Heart left ventricle (tissue), 16 donors: ENCODE data around the gene ANXA2R. TPM values are rescaled to one million over a fixed set of nuclear protein-coding genes. Genes with fewer than 3 reads are reported as not detected.

Experiments
- ATAC-seq, 4 donors: fragments of 200-7000 bp; cut with Tn5 transposase; one replicate each; pipeline ENCODE4 v1.9.1; 2020 to 2022; ENCODE audit warnings: moderate library complexity in 4 of 4, mild to moderate bottlenecking in 3 of 4, moderate number of reproducible peaks in 1 of 4
- DNase-seq, 5 donors: peaks; one replicate each; pipeline ENCODE4 v3.0.0-alpha.2; 2020
- H3K27ac ChIP-seq, 12 donors: fragments of 200-600 bp; sonication (generic) in 4 of 12; one replicate each; pipeline versions ENCODE4 v1.5.0 to v1.8.0; 2016 to 2022; ENCODE audit warnings: mild to moderate bottlenecking in 2 of 12
- H3K27me3 ChIP-seq, 9 donors: fragments of 200-600 bp; sonication (generic) in 2 of 9; one replicate each; pipeline versions ENCODE4 v1.5.1 to v1.8.0; 2016 to 2022; ENCODE audit warnings: mild to moderate bottlenecking in 3 of 9
- H3K36me3 ChIP-seq, 9 donors: fragments of 200-600 bp; sonication (generic) in 2 of 9; one replicate each; pipeline versions ENCODE4 v1.5.0 to v1.8.0; 2018 to 2022; ENCODE audit warnings: mild to moderate bottlenecking in 2 of 9
- H3K4me1 ChIP-seq, 12 donors: fragments of 200-600 bp; sonication (generic) in 4 of 12; one replicate each; pipeline versions ENCODE4 v1.5.0 to v1.8.0; 2016 to 2022; ENCODE audit warnings: mild to moderate bottlenecking in 3 of 12
- H3K4me3 ChIP-seq, 12 donors: fragments of 200-600 bp; sonication (generic) in 4 of 12; one replicate each; pipeline versions ENCODE4 v1.5.0 to v1.8.0; 2017 to 2022; ENCODE audit warnings: mild to moderate bottlenecking in 9 of 12, moderate library complexity in 4 of 12
- H3K9me3 ChIP-seq, 12 donors: fragments of 200-600 bp; sonication (generic) in 4 of 12; one replicate each; pipeline versions ENCODE4 v1.5.0 to v1.8.0; 2016 to 2022; ENCODE audit warnings: mild to moderate bottlenecking in 1 of 12
- CTCF ChIP-seq, 12 donors: fragments of 200-600 bp; sonication (generic) in 4 of 12; IDR thresholded peaks; one replicate each; pipeline versions ENCODE4 v1.5.0 to v1.8.0; 2018 to 2022; ENCODE audit warnings: antibody characterized with exemption in 12 of 12, mild to moderate bottlenecking in 5 of 12
- POLR2A ChIP-seq, 2 donors: fragments of 450-650 bp; IDR thresholded peaks; one replicate each; pipeline ENCODE4 v1.6.1; 2017; ENCODE audit warnings: antibody characterized with exemption in 2 of 2, mild to moderate bottlenecking in 2 of 2, moderate library complexity in 2 of 2
- WGBS, 4 donors: extraction: QIAGEN DNeasy Blood & Tissue Kit in 2 of 4; methylation state at CpG; one replicate each; pipeline versions ENCODE4 v1.1.5 to v1.1.7; 2013 to 2018; 5-methylcytosine and 5-hydroxymethylcytosine counted together
- intact Hi-C, 10 donors: fragments of 100-400 bp; cut with DNase I; formaldehyde crosslinking; loops; one replicate each; pipeline versions ENCODE4 v1.11.1 to v1.14.2; 2022
- polyA plus RNA-seq, 2 donors: library from polyadenylated mRNA; stranded (reverse); fragments of 200-250 nt; gene quantifications; one replicate each; pipeline ENCODE4 v1.2.3, GENCODE V29; 2013
- total RNA-seq, 9 donors: library from RNA; depleted of rRNA in 2 of 9; stranded (reverse); fragments of >200 nt in 2 of 9; fragmentation: NEBNext Ultra II Directional in 3 of 9; extraction: Animal tissue kit (Norgen Biotek cat#: 25700) in 3 of 9; gene quantifications; one replicate each; pipeline versions ENCODE4 v1.1.0 to v1.2.4, GENCODE V29; 2016 to 2023
- donor health status: ischemic (EF 13 %, LVEDD 7.1; RV severe dilation, severe dysfunction).
- donor health status: healthy with polysubstance abuse.
- donor health status: DM: no; HTN: yes; CAD: no.
- donor health status: DM: no; HTN: no; CAD: no.
- donor health status: ischemic (EF 25% LVEDD 6.9; RV normal size, moderate dysfunction).
- donor health status: ischemic (EF 25% LVEDD 5.7; RV mildly dilated, moderate dysfunction).
- donor health status: healthy.
- donor health status: DM: yes; HTN: yes; CAD: no.
- donor health status: ischemic (EF 35%, LVEDD 5.7; RV mildly dilated, moderate dysfunction).
- donor health status: nonischemic (EF 11% LVEDD 7.7; RV severe dilation, severe dysfunction).
- donor health status: DM: yes; HTN: yes; CAD: no.
- donor health status: PGD.
- donor health status: ischemic (EF 29% LVEDD 5.4; RV normal size, mild dysfunction).
- donor health status: nonischemic (EF 23%, LVEDD 6.1; RV moderate dilation, normal function).

The ANXA2R gene
- total and polyA plus RNA-seq, 11 donors, result 0.49 to 2.4 (median 1.4) TPM

- no peaks in the 10 kb centered on the region for H3K36me3 ChIP-seq
- peaks cover 0 to 32% (median 9%) of the 10 kb centered on the region in 12 donors for H3K4me1 ChIP-seq
- no peak for DNase-seq
- 70 to 85% (median 72%) methylated on average over 2 of the region's 2 CpGs for WGBS, 4 donors
- no peak overlapping the region for H3K4me3 ChIP-seq
- no peaks in the 10 kb centered on the region for H3K9me3 ChIP-seq
- ATAC-seq, result no peak
- no peak for TF ChIP-seq CTCF (IDR thresholded peaks at IDR 0.05)
- TF ChIP-seq POLR2A (IDR thresholded peaks at IDR 0.05), result no peak
- intact Hi-C loops, result loop anchor here in 1 of 10 donors (2.0 kb wide), 1 partner anchor 16 kb away; no protein-coding TSS in a partner anchor
- H3K27ac ChIP-seq, result peak overlapping the region in 1 of 12 donors; percentile 99
- H3K27me3 ChIP-seq, result peaks cover 0 to 92% (median 27%) of the 10 kb centered on the region in 9 donors
Measured at GRCh38 chr5:43021151-43021550, 19.0 kb downstream of the ANXA2R start.

- WGBS, 4 donors, result 15 to 52% (median 24%) methylated on average over 11 of the region's 11 CpGs
- H3K4me1 ChIP-seq, result peaks cover 0 to 39% (median 9%) of the 10 kb centered on the region in 12 donors
Measured at GRCh38 chr5:43020399-43020746, 19.7 kb downstream of the ANXA2R start.

GRCh38 chr5:43019614-43020398 lies 20.3 kb downstream of the ANXA2R start:
- H3K9me3 ChIP-seq, result no peaks in the 10 kb centered on the region
- H3K27ac ChIP-seq, result peak overlapping the region; percentile 75 to 99 (median 94)
- peaks cover 0 to 44% (median 9%) of the 10 kb centered on the region in 12 donors for H3K4me1 ChIP-seq
- H3K27me3 ChIP-seq, result peaks cover 0 to 94% (median 23%) of the 10 kb centered on the region in 9 donors
- peak; percentile 11 to 55 (median 36) for TF ChIP-seq CTCF (IDR thresholded peaks at IDR 0.05)
- no peak for TF ChIP-seq POLR2A (IDR thresholded peaks at IDR 0.05)
- WGBS, 4 donors, result 7 to 14% (median 11%) methylated on average over 39 of the region's 39 CpGs
- no peaks in the 10 kb centered on the region for H3K36me3 ChIP-seq
- ATAC-seq (peak in 3 of 4 donors; percentile 45 to 51 (median 51)), DNase-seq (peak in 4 of 5 donors; percentile 64 to 74 (median 70))
- peak overlapping the region; percentile 42 to 73 (median 63) for H3K4me3 ChIP-seq
- intact Hi-C loops, result loop anchor here in 4 of 10 donors (1.0 to 2.0 kb wide), 5 partner anchors 17 to 27 kb away; partner anchors contain the start of gene ANXA2R (in 1 of the 4)

More at GRCh38 chr5:43020399-43020746, 19.7 kb downstream of the ANXA2R start:
- DNase-seq, result no peak
- TF ChIP-seq CTCF (IDR thresholded peaks at IDR 0.05) (no peak), POLR2A (IDR thresholded peaks at IDR 0.05) (no peak)
- Histone ChIP-seq H3K36me3 (no peaks in the 10 kb centered on the region), H3K9me3 (no peaks in the 10 kb centered on the region), H3K27ac (peak overlapping the region; percentile 37 to 99 (median 94)), H3K27me3 (peaks cover 0 to 92% (median 23%) of the 10 kb centered on the region in 9 donors), H3K4me3 (peak overlapping the region in 10 of 12 donors; percentile 52 to 73 (median 66))
- intact Hi-C loops, result loop anchor here in 2 of 10 donors (1.0 to 2.0 kb wide), 2 partner anchors 16 to 18 kb away; no protein-coding TSS in a partner anchor
- no peak for ATAC-seq

GRCh38 chr5:43019291-43019613 lies 20.9 kb downstream of the ANXA2R start:
- H3K27ac ChIP-seq, result peak overlapping the region; percentile 90 to 99 (median 94)
- H3K9me3 ChIP-seq, result no peaks in the 10 kb centered on the region
- H3K36me3 ChIP-seq, result no peaks in the 10 kb centered on the region
- H3K4me3 ChIP-seq, result peak overlapping the region; percentile 42 to 73 (median 63)
- H3K4me1 ChIP-seq, result peaks cover 0 to 44% (median 9%) of the 10 kb centered on the region in 12 donors
- 17 to 21% (median 18%) methylated on average over 6 of the region's 6 CpGs for WGBS, 4 donors
- DNase-seq (no peak), ATAC-seq (no peak)
- intact Hi-C loops, result loop anchor here in 3 of 10 donors (2.0 kb wide), 3 partner anchors 20 to 26 kb away; partner anchors contain the start of gene ANXA2R (in 1 of the 3)
- TF ChIP-seq CTCF (IDR thresholded peaks at IDR 0.05), result no peak
- TF ChIP-seq POLR2A (IDR thresholded peaks at IDR 0.05), result no peak
- peaks cover 0 to 91% (median 23%) of the 10 kb centered on the region in 9 donors for H3K27me3 ChIP-seq
